Thyroid gland (tissue), 4 donors: ENCODE results near the gene ABCC9. TPM values are rescaled to one million over a fixed set of nuclear protein-coding genes. Genes with fewer than 3 reads are reported as not detected.
"Not testable (repeated sequence)": the region's sequence is repeated elsewhere in the genome, so short reads cannot be mapped to it uniquely, and the experiment has no call there.

ENCODE experiments used
- DNase-seq, 2 donors: peaks; one replicate each; pipeline ENCODE4 v3.0.0-alpha.2; 2019
- H3K27ac ChIP-seq, 3 donors: fragments of 200-600 bp; sonication (generic); 1 replicate in 2 of 3; 2 replicates in 1 of 3; pipeline ENCODE4 v1.5.1; 2016 to 2019; ENCODE audit warnings: mild to moderate bottlenecking in 1 of 3, moderate library complexity in 1 of 3
- H3K27me3 ChIP-seq: fragments of 200-600 bp; sonication (generic); one replicate; pipeline ENCODE4 v1.5.1; 2019
- H3K36me3 ChIP-seq, 2 donors: fragments of 200-600 bp; sonication (generic); one replicate each; pipeline ENCODE4 v1.5.1; 2016 to 2019
- H3K4me1 ChIP-seq, 2 donors: fragments of 200-600 bp; sonication (generic); one replicate each; pipeline ENCODE4 v1.5.1; 2017 to 2019
- H3K4me3 ChIP-seq, 3 donors: fragments of 200-600 bp; sonication (generic); replicated peaks in 1 of 3; 1 replicate in 2 of 3; 2 replicates in 1 of 3; pipeline ENCODE4 v1.5.1; 2016; ENCODE audit warnings: mild to moderate bottlenecking in 1 of 3
- H3K9me3 ChIP-seq: fragments of 200-600 bp; sonication (generic); one replicate; pipeline ENCODE4 v1.5.1; 2017
- CTCF ChIP-seq, 6 experiments: fragments of 200-600 bp in 3 of 6; fragments of 450-650 bp in 3 of 6; sonication (generic) in 3 of 6; IDR thresholded peaks; one replicate each; pipeline ENCODE4 v1.5.1; 2016 to 2019; ENCODE audit warnings: antibody characterized with exemption in 6 of 6, mild to moderate bottlenecking in 2 of 6, inconsistent platforms in 1 of 6, moderate library complexity in 1 of 6
- POLR2A ChIP-seq, 2 donors: fragments of 450-650 bp; IDR thresholded peaks; one replicate each; pipeline ENCODE4 v1.6.1; 2017; ENCODE audit warnings: antibody characterized with exemption in 2 of 2, mild to moderate bottlenecking in 2 of 2, moderate library complexity in 1 of 2
- WGBS, 2 donors: methylation state at CpG; one replicate each; pipeline ENCODE4 v1.1.5; 2017; 5-methylcytosine and 5-hydroxymethylcytosine counted together
- intact Hi-C: fragments of 100-400 bp; cut with DNase I; formaldehyde crosslinking; loops from one replicate; pipeline ENCODE4 v1.15.1; 2023
- total RNA-seq, 4 donors: library from RNA; depleted of rRNA; stranded (reverse); fragments of >200 nt; gene quantifications; one replicate each; pipeline ENCODE4 v1.2.3, GENCODE V29; 2016

Gene ABCC9
- total RNA-seq, 4 donors from 2014 or later = 10.5 to 46.8 (median 26.0) TPM

GRCh38 chr12:21788089-21788983, 152.9 kb downstream of the ABCC9 start:
- no peak for DNase-seq
- no peak overlapping the region for H3K4me3 ChIP-seq
- H3K27ac ChIP-seq = no peak overlapping the region
- intact Hi-C loops = no loop called here
- H3K27me3 ChIP-seq = no peaks in the 10 kb centered on the region
- no peaks in the 10 kb centered on the region for H3K36me3 ChIP-seq
- no peaks in the 10 kb centered on the region for H3K4me1 ChIP-seq
- 78 to 82% methylated on average over 7 of the region's 7 CpGs for WGBS, 2 donors
- no peak for TF ChIP-seq CTCF (IDR thresholded peaks at IDR 0.05)
- TF ChIP-seq POLR2A (IDR thresholded peaks at IDR 0.05) = no peak
- H3K9me3 ChIP-seq = no peaks in the 10 kb centered on the region

DNA sequence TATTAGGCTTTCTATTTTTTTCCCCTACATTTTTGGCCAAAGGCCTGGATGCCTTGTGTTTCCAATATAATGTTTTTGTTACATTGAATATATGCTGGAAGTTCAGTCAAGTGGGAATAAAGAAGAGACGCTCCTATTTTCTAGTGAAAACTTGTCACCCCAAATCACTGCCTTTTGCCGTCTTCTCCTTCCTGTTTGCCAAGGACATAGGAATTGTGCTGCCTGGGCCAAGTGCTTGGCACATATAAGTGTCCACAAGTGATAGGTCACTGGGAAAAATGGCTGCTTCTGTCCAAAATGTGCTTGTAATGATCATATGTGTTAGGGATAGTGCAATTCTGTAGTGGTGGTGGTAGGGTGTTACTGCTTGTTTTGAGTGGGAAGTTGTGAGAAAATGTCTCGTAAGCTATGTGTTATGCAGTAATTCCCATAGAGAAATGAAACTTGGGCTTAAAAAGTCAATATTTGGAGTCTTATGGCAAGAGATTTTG, 155.1 kb downstream of the ABCC9 start:
- H3K4me3 ChIP-seq = no peak overlapping the region
- H3K9me3 ChIP-seq = no peaks in the 10 kb centered on the region
- H3K36me3 ChIP-seq = no peaks in the 10 kb centered on the region
- TF ChIP-seq CTCF (IDR thresholded peaks at IDR 0.05) = no peak
- TF ChIP-seq POLR2A (IDR thresholded peaks at IDR 0.05) = no peak
- no peak for DNase-seq
- H3K27ac ChIP-seq = no peak overlapping the region
- H3K27me3 ChIP-seq = no peaks in the 10 kb centered on the region
- WGBS, 2 donors = 71 to 85% methylated on average over 3 of the region's 3 CpGs
- intact Hi-C loops = no loop called here
- no peaks in the 10 kb centered on the region for H3K4me1 ChIP-seq

GRCh38 chr12:21782723-21783122, 158.5 kb downstream of the ABCC9 start:
- H3K4me3 ChIP-seq, H3K36me3 ChIP-seq, H3K9me3 ChIP-seq, H3K27ac ChIP-seq, DNase-seq, H3K27me3 ChIP-seq, intact Hi-C loops, H3K4me1 ChIP-seq: not testable (repeated sequence)
- 97% methylated on average over 3 of the region's 3 CpGs for WGBS, 2 donors

DNA sequence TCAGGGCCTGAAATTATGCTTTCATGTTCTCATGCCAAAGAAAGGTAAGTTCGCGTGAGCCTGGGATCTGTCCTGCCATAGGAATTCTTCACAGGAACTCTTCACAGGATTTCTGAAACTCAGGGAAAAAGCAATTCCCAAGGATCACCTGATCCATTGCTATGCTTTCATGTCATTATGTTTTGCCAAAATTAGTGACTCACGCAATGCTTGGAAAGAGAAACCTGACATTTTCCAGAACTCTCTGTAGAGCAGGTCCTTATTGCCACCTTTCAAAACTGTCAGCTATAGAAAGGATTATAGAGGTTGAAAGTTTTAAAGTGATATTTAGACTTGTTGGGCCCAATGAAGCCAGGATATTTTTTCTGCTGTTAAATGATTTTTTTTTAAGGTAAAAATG, 160.4 kb downstream of the ABCC9 start:
- H3K27ac ChIP-seq = no peak overlapping the region
- 82 to 85% methylated on average over 3 of the region's 3 CpGs for WGBS, 2 donors
- H3K4me3 ChIP-seq = no peak overlapping the region
- no peaks in the 10 kb centered on the region for H3K4me1 ChIP-seq
- intact Hi-C loops = no loop called here
- no peaks in the 10 kb centered on the region for H3K9me3 ChIP-seq
- H3K27me3 ChIP-seq = no peaks in the 10 kb centered on the region
- no peak for DNase-seq
- TF ChIP-seq POLR2A (IDR thresholded peaks at IDR 0.05) = no peak
- no peak for TF ChIP-seq CTCF (IDR thresholded peaks at IDR 0.05)
- no peaks in the 10 kb centered on the region for H3K36me3 ChIP-seq

GRCh38 chr12:21776175-21776574, 165.1 kb downstream of the ABCC9 start:
- H3K27me3 ChIP-seq = no peaks in the 10 kb centered on the region
- no peak for TF ChIP-seq CTCF (IDR thresholded peaks at IDR 0.05)
- TF ChIP-seq POLR2A (IDR thresholded peaks at IDR 0.05) = no peak
- intact Hi-C loops = no loop called here
- no peaks in the 10 kb centered on the region for H3K9me3 ChIP-seq
- H3K4me3 ChIP-seq = no peak overlapping the region
- no peak for DNase-seq
- 80 to 84% methylated on average over 3 of the region's 3 CpGs for WGBS, 2 donors
- no peaks in the 10 kb centered on the region for H3K4me1 ChIP-seq
- H3K27ac ChIP-seq = no peak overlapping the region
- no peaks in the 10 kb centered on the region for H3K36me3 ChIP-seq
